Activated CD8-positive, alpha-beta T cell treated with anti-CD3 and anti-CD28 coated beads for 36 hours (primary cell): ENCODE results near the gene LETM1. TPM values are rescaled to one million over a fixed set of nuclear protein-coding genes. Genes with fewer than 3 reads are reported as not detected.

Experiments
- ATAC-seq: fragments of 200-7000 bp; cut with Tn5 transposase; one replicate; pipeline ENCODE4 v1.10.0; 2021; ENCODE audit warnings: mild to moderate bottlenecking, moderate library complexity
- CTCF ChIA-PET: fragments of 350-600 bp; sonication (Branson Sonifier 250); formaldehyde crosslinking; loops from one replicate; lab custom pipeline; 2021; ENCODE audit warnings: antibody characterized with exemption; lab: Charles Lee
- POLR2A ChIA-PET: fragments of 350-600 bp; sonication (Branson Sonifier 250); formaldehyde crosslinking; loops from one replicate; lab custom pipeline; 2021; ENCODE audit warnings: antibody characterized with exemption; lab: Charles Lee
- DNase-seq: peaks from one replicate; pipeline ENCODE4 v3.0.0-alpha.2; 2020
- H3K27ac Mint-ChIP-seq: one replicate; pipeline ENCODE4 v1.8.0; 2021; ENCODE audit warnings: mild to moderate bottlenecking, mixed read lengths
- H3K27me3 Mint-ChIP-seq: one replicate; pipeline ENCODE4 v1.8.0; 2021; ENCODE audit warnings: mixed read lengths
- H3K36me3 Mint-ChIP-seq: one replicate; pipeline ENCODE4 v1.8.0; 2021; ENCODE audit warnings: low read depth, mixed read lengths
- H3K4me1 Mint-ChIP-seq: one replicate; pipeline ENCODE4 v1.8.0; 2021; ENCODE audit warnings: low read depth, mixed read lengths
- H3K4me3 Mint-ChIP-seq: one replicate; pipeline ENCODE4 v1.8.0; 2021; ENCODE audit warnings: mild to moderate bottlenecking, moderate library complexity, mixed read lengths
- H3K9me3 Mint-ChIP-seq: one replicate; pipeline ENCODE4 v1.8.0; 2021; ENCODE audit warnings: mixed read lengths
- intact Hi-C: fragments of 100-400 bp; cut with micrococcal nuclease; formaldehyde crosslinking; loops from one replicate; pipeline ENCODE4 v1.10.0; 2022
- total RNA-seq, 2 experiments: library from RNA; stranded (reverse); gene quantifications; one replicate each; pipeline ENCODE4 v1.2.3, GENCODE V29; 2021
- TF ChIP-seq, protein P1 (sequence below): fragments of 200-600 bp; IDR thresholded peaks from one replicate; pipeline ENCODE4 v1.8.0; 2022; ENCODE audit warnings: antibody characterized with exemption, mild to moderate bottlenecking

Gene LETM1
- total RNA-seq, 2 experiments from 2014 or later = 49.4 to 53.2 TPM

DNA sequence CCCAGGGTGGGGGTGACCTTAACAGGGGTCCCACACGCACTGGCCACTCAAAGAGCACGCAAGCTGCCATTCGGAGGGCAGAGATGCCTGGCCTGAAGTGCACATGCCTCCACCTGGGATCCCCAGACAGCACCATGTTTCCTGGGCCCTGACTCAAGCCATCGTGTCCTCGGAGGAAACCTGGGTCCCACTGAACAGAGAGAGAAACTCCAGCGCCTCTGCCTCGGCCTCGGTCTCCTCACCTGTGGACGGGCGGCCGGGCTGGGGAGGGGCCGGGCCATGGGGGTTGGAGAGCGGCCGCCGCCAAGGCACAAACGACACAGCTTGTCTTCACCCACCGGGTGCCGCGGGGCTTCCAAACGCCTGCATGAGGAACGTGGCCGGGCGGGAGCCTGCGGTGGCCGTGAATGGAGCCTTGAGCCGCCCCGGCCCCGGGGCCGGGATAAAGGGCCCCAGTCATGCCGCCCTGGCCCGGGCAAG is 92.8 kb downstream of the LETM1 start:
- ATAC-seq = no peak
- CTCF ChIA-PET = interaction anchor here (2.4 kb wide), 1 partner anchor 15 kb away, joined by 6 read pairs; no protein-coding TSS in a partner anchor
- H3K4me3 Mint-ChIP-seq = no peak overlapping the region

DNA sequence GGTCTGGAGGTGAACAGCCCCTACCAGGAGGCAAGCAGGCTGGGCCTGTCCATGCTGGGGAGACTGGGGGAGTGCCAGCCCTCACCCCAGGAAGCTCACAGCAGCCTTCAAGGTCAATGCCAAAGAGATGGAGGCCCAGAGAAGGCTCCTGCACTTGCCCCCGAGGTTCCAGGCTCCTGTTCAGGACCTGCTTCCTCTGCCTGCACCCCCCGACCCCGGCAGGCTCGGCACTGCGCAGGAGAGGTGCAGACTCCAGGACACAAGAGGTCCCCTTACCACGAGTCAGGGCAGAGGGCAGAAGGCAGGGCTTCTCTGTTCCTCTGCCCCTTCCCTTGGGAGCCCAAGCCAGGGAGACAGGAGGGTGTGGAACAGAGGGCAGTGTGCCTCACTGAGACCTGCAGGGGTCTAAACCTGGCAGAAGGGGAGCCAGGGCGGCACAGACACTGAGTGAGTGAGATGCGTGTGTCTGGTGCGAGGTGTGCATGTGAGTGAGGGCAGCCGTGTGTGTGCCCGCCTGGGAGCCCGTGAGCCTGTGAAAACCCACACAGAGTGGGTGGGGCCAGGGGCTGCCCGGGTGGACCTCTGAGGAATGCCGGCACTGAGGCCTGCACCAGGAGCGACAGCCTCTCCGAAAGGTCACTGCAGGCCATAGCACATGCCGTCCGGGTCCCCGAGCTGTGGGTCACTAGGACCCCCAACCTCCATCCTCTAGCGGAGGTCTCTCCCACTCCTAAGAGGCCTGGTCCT is 93.5 kb downstream of the LETM1 start:
- intact Hi-C loops = no loop called here
- Mint-ChIP-seq H3K4me3 (no peak overlapping the region), H3K27ac (no peak overlapping the region), H3K36me3 (no peaks in the 10 kb centered on the region), H3K4me1 (no peaks in the 10 kb centered on the region), H3K9me3 (no peaks in the 10 kb centered on the region), H3K27me3 (peaks cover 13% of the 10 kb centered on the region)
- ChIA-PET CTCF (interaction anchor here (2.4 kb wide), 1 partner anchor 14 kb away, joined by 6 read pairs; no protein-coding TSS in a partner anchor), POLR2A (interaction anchor here (0.6 kb wide), 1 partner anchor 251 kb away, joined by 3 read pairs; no protein-coding TSS in a partner anchor)
- ATAC-seq = no peak
- TF ChIP-seq, protein P1, sequence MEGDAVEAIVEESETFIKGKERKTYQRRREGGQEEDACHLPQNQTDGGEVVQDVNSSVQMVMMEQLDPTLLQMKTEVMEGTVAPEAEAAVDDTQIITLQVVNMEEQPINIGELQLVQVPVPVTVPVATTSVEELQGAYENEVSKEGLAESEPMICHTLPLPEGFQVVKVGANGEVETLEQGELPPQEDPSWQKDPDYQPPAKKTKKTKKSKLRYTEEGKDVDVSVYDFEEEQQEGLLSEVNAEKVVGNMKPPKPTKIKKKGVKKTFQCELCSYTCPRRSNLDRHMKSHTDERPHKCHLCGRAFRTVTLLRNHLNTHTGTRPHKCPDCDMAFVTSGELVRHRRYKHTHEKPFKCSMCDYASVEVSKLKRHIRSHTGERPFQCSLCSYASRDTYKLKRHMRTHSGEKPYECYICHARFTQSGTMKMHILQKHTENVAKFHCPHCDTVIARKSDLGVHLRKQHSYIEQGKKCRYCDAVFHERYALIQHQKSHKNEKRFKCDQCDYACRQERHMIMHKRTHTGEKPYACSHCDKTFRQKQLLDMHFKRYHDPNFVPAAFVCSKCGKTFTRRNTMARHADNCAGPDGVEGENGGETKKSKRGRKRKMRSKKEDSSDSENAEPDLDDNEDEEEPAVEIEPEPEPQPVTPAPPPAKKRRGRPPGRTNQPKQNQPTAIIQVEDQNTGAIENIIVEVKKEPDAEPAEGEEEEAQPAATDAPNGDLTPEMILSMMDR = no peak
- no peak for DNase-seq

More for the DNA sequence above, 92.8 kb downstream of the LETM1 start:
- Mint-ChIP-seq H3K9me3 (no peaks in the 10 kb centered on the region), H3K27ac (no peak overlapping the region), H3K36me3 (no peaks in the 10 kb centered on the region), H3K27me3 (peaks cover 16% of the 10 kb centered on the region), H3K4me1 (no peaks in the 10 kb centered on the region)
- TF ChIP-seq, protein P1 = no peak
- POLR2A ChIA-PET = interaction anchor here (0.6 kb wide), 1 partner anchor 250 kb away, joined by 3 read pairs; no protein-coding TSS in a partner anchor
- intact Hi-C loops = no loop called here
- DNase-seq = no peak

Other genes with a start within 250 kb of the LETM1 start
- 1 to 10 TPM; 1.2 to 1.8 TPM for gene FAM53A, start 171.8 kb downstream of the LETM1 start, total RNA-seq
- gene SLBP, start 143.8 kb downstream of the LETM1 start, total RNA-seq = 100 to 1,000 TPM; 115 to 117 TPM
- gene TMEM129, start 134.8 kb downstream of the LETM1 start, total RNA-seq = 10 to 100 TPM; 17.8 to 18.2 TPM
- gene TACC3, start 134.6 kb downstream of the LETM1 start, total RNA-seq = 100 to 1,000 TPM; 190 to 200 TPM
- 1 to 10 TPM in 1 of 2 experiments, under 1 TPM in 1; 0.07 to 1.0 TPM for gene FGFR3, start 62.9 kb downstream of the LETM1 start, total RNA-seq
- gene NSD2, start 15.2 kb upstream of the LETM1 start, total RNA-seq = 100 to 1,000 TPM; 219 TPM
- 10 to 100 TPM; 43.9 to 46.3 TPM for gene NELFA, start 152.8 kb upstream of the LETM1 start, total RNA-seq
- 1 to 10 TPM; 1.0 to 1.1 TPM for gene NAT8L, start 203.2 kb upstream of the LETM1 start, total RNA-seq